Cortex of kidney (tissue), 1 donor: ENCODE results near the gene SCFD2.

Experiments
- DNase-seq: peaks from one replicate; lab custom pipeline; 2025; lab: John Stamatoyannopoulos, UW

The SCFD2 gene

DNA sequence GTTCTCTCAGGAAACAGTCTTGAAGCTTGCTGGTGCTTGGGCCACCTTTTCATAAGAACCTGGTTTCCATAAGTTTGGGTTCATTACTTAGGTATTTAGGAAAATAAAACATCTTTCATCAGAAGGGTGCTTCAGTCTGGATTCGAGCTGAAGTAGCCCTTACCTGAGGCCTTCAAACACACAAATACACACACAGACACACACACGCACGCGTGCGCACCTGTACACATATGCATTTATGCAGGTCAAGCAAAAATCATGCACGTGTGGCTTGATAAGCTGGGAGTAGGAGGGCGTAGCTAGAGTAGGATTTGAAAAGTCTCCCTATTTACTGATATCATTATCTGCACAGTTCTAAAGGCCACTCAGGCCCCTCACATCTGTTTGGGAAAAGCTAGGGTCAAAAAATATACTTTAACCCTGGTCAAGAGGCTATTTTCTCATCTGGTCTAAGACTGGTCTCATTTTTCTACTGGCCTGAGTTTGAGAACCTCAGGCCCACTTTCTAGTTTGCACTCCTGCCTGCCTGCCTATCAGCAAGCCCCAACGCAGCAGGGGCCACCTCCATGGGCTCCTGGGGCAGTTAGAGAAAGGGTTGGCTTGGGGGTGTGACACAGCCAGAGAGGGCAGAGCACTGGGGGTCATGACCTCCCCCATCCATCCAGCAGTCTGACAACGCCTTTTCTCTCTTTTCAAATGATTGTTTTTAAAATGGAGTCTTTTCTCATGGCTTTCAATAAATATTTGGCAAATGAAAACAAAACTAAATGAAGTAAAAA lies 439.5 kb downstream of the SCFD2 start:
- no peak for DNase-seq

- DNase-seq = no peak
Measured at GRCh38 chr4:52925531-52925968, 440.3 kb downstream of the SCFD2 start.

GRCh38 chr4:52919461-52919860 lies 446.4 kb downstream of the SCFD2 start:
- no peak for DNase-seq

DNA sequence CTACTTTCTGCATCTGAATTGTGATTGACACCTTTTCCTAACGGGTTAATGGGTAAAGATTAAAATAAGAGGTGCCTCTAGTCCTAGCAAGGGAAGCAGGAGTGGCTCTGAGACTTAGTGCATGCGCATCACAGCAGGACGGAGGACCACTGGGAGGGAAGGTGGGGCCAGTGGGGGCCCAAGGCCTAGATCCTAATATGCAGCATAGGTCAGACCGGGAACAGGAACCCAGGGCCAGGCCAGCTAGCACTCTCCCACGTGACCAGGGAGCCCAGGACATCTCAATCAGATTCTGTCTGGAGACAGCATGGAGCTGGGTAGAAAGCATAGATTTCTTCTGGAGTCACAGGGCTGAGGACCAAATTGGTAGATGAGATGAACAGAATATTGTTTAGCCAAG lies 448.0 kb downstream of the SCFD2 start:
- no peak for DNase-seq

- no peak for DNase-seq
Measured at GRCh38 chr4:52915730-52916300, 450.0 kb downstream of the SCFD2 start.

DNA sequence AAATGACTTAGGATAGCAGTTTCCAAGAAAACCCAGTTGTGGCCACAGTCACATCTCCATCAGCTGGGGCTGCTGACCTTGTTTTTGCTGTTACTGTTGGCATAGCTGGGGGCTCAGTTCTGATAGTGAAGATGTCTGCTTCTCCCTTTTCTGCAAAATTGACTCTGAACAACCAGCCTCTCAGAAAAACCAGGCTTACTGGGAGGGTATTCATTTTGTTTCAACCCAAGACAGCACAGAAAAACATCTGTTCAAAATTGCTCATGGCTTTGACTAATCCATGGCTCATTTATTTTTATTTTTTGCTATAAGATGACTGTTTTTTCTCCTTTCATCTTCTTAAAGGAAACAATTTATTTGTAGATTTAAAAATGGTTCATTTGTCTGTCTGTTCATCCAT lies 450.7 kb downstream of the SCFD2 start:
- DNase-seq = no peak

DNA sequence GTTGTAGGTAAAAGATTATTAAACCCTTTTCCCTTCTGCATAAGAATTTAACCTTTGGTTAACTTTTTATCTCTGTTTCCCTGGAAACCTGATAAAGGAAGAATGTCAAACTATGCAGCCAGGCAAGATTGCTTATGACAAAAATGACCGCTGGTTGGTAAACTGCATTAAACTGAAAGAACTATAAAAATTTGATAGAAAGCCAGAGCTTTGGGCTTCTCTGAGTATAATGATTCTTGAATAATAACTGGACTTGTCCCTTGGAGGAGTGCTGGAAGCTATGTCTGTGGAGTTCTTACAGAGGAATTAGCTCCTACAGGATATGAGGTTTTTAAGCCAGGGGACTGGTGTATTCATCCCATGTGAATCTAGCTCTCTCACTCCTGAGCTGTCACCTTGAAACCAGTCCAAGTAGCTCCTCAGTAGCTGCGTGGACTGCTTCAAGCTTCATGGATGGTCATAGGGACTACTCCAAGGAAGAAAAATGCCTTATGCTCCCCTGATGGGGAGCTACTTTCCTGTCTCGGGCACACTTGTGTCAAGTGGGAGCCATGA lies 451.7 kb downstream of the SCFD2 start:
- no peak for DNase-seq

DNA sequence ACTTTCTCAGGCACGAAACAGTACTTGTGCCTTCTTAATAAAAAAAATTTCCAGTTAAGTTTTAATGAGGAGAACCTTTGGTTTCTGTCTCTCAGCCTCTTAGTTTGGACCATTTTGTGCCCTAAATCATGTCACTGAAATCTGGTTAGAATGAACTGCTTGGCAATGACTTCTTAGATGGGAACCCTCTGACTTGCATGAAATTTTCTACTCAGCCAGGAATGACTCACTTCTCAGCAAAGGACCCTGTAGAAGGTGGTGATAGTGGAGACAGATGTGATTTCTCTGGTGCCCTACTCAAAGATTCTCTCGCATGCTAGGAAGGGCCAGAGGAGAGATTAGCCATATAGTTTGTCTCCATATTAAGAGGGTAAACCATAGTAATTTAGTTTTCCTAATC lies 453.3 kb downstream of the SCFD2 start:
- DNase-seq = no peak

DNA sequence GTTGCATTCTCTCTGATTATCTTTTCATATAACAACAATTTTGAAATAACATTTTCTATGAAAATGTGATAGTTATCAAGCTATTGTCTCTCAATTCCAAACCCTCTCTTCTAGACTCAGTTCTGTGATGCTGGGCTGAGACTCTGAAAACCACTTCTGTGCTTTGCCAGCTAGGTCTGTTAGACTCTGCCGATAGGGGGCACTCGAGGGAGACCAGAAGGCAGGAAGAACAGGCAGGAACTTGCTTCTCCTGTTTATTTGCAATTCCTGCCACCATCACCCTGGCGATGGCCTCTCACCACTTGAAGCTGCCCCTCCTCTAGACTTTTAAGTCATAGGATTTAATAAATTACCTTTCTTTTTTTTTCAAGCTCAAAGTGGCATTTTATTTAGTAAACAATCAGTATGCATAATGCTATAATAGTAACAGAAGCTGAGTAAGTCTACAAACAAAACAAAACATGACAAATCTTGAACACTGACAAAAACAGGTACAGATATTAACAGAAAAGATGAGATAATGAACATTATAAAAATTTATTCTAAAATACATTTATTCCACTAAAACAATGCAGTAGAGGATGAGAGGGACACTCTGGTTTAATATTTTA lies 454.1 kb downstream of the SCFD2 start:
- DNase-seq = no peak

DNA sequence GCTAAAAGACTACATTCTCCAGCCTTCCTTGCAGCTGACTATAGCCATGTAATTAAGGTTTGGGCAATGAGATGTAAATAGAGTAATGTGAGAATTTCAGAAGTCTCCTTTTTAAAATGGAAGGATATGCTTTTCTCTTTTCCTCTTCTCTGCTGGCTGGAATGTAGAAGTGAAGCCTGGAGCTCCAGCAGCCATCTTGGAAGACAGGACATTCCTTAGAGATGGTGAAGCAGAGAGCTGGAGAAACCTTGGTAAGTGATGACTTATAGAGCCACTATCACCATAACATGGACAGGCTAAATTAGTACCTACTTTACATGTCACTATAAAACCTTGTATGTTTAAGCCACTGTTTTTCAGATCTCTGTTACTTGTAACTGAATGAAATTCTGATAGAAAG lies 455.7 kb downstream of the SCFD2 start:
- no peak for DNase-seq

GRCh38 chr4:52907510-52907909 lies 458.4 kb downstream of the SCFD2 start:
- no peak for DNase-seq

DNA sequence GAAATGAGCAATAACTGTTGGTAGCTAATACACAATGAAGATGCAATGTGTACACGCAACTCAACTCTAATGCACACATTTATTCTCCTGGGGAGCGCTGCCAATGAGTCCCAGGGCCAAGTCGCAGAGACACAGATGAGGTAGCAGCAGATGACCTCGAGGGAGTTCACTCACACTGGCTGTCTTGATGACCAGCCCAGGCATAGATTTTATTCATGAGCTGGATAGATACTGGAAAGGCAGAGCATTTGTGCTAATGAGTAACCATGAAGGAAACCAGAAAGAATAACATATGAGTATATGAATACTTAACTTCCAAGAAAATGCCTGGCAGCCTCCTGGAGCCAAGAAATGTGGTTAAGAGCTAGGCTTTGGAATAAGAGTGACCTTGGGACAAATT lies 461.4 kb downstream of the SCFD2 start:
- DNase-seq = no peak

DNA sequence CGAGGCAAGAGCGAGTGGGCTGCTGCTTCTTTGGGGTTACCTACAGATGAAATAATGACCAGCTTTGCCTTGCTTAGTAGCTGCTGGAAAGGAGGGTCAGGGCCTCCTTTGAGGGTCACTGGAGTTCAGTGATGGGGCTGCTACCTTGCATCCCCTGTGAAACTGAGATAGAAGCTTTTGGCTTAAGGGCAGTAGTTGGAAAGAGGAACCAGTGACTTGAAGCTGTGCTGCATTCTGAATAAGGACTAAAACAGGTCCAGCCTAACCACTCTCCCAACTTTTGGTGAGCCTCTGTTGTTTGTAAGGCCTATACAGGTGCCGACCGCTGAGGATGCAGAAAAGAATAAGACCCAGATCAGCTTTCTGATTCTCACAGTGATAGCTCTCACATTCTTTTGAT lies 462.6 kb downstream of the SCFD2 start:
- DNase-seq = no peak

DNA sequence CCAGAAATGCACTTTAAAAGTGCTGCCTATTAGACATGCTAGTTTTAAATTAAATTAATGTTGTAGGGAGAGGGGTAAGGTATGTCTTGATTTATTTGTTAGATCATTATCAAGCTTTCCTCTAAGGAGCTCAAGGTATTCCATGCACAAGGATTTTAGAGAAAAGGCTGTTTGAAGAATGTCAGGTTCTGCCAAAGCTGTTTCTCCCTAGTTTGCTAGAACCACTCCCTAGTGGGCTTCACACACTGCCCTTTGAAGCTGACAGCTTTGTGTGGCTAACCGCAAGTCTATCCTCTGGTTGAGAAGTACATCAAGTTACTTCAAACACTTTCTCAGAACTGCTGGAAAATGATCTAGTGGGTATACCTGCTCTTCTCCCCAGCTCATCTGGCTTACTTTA lies 471.4 kb downstream of the SCFD2 start:
- DNase-seq = no peak

DNA sequence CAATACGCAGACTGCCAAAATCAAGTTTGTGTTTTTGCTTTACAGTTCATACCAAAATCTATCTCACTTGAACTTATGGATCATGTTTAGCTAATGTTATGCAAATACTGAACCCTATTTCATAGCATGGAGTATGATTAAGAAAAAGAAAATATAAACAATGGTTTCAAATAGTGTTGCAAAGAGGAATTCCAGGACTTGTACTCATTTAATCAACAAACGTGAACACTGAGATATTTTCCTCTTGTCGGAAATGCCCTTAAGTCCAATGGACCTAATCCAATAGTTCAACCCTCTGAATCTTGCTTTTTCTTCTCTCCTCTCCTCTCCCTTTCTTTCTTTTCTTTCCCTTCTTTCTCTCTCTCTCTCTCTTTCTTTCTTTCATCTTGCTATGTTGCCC lies 473.0 kb downstream of the SCFD2 start:
- DNase-seq = no peak

DNA sequence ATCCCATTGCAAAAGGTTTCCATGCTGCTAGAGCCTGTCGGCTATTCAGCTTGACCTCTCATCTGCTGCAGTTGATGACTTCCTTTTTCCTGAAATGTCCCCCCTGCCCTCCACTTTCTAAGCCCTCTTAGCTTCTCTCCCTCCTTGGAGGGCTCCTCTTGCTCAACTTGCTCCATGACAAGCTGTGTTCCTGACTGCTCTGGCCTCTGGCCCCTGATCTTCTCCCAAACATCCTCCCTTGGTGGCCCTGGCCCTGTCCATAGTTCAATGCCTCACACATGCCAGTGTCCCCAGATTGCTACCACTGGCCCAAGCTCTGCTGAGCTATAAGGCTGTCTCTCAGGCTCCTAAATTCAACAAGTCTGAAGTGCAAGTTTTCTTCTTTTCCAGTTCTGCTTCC lies 474.1 kb downstream of the SCFD2 start:
- DNase-seq = no peak

- DNase-seq = no peak
Measured at GRCh38 chr4:52890521-52890791, 475.4 kb downstream of the SCFD2 start.

GRCh38 chr4:52889778-52890520 lies 475.9 kb downstream of the SCFD2 start:
- DNase-seq = no peak

DNA sequence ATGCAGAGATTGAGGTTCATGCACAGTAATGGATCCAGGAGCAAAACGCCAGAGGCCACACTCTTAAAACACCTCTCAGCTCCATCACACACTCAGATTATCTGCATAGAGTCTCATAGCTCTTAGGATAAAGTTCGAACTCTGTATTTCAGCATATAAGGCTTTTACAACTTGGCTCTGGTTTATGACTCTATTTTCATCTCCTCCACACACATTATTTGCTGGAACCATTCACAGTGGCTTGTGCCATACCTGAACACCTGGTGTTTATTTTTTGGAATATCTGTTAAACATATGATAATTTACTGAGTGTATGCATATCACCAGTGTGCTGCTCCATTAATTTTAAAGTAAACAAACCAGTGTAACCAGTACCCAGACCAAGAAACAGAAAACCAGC lies 476.5 kb downstream of the SCFD2 start:
- DNase-seq = no peak

DNA sequence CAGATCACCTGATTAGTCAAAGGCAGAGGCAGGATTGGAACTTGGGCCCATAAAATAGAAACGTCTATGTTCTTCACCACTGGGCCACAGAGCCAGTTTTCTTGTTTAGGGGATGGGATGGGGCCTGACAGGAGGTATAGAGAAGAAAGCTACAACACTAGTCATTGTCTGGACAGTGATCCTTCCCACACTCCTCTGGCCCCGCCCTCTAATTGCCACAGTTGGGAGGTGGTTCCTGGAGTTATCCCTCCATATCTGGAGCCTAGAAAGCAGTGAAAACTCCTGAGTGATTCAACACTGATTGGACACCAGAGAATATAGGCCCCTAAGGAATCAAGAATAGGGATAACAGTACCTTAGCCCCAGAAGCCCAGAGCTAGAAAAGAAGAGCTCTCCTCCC lies 480.9 kb downstream of the SCFD2 start:
- no peak for DNase-seq

GRCh38 chr4:52883707-52884669 lies 481.9 kb downstream of the SCFD2 start:
- no peak for DNase-seq
